GM20000 (cell line): ENCODE data around the gene GSG1L.

Source experiments
- DNase-seq: peaks from one replicate; pipeline ENCODE4 v3.0.0; 2012; ENCODE audit warnings: low spot score
- CTCF ChIP-seq: IDR thresholded peaks from 2 replicates; pipeline ENCODE4 v1.5.1; 2012; ENCODE audit warnings: mild to moderate bottlenecking, control low read depth; ENCODE audit errors: extremely low read depth, missing control alignments

The GSG1L gene

GRCh38 chr16:28106467-28107215, 43.1 kb upstream of the GSG1L start:
- DNase-seq: no peak
- TF ChIP-seq CTCF: no peak

DNA sequence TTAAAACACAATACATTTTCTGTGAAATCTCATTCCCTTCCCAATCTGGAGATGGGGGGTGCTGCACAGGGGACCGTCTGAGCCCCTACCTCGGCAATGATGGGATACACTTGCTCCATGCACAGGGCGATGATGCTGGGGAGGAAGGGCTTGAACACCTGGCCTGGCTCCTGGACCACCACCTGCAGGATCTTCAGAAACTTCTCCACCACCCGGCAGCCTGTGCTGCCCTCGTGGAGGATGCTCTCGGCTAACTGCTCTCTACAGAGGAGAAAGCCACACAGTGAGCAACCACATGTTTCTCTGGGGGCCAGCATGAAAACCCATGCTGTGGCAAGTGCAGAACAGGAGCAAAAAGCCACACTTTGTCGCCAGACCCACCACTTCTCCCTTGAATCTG, 42.4 kb upstream of the GSG1L start:
- TF ChIP-seq CTCF: no peak
- no peak for DNase-seq

- no peak for DNase-seq
- no peak for TF ChIP-seq CTCF
Observed at GRCh38 chr16:28105297-28105696, 41.8 kb upstream of the GSG1L start.

DNA sequence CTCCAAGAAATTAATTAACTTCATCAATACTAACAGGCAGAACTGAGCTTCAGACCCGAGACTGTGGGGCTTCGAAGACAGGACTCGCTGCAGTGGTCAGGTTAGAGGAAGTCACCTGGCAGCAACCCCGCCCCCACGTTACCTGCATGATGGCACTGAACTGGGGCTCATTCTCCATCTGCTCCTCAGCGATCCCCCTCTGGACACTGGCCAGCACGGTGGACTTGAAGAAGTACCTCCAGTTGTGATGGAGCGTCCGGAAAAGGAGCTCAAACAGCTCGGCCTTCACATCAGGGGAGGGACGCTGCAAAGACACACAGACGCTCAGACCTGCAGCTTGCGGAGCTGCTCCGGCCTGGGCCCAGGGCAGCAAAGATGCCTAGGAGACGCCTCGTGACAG, 40.9 kb upstream of the GSG1L start:
- no peak for TF ChIP-seq CTCF
- DNase-seq: no peak

- TF ChIP-seq CTCF: no peak
- no peak for DNase-seq
Observed at GRCh38 chr16:28103516-28104170, 40.1 kb upstream of the GSG1L start.

DNA sequence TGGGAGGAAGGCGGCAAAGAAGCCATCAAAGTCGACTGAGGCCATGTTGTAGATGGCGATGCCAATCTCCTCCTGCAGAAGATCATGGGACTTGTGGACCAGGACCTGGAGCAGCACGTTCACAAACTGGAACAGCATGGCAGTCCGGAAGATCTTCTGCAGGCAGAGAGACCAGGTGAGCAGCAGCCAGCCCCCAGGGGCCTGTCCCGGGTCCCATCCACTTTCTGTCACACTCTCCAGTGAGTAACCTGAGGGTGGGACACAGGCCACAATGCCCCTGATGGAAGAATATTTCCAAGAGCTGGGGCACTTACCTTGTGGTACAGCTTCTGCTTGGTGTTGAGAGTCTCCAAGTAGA, 38.0 kb upstream of the GSG1L start:
- DNase-seq: no peak

More for the DNA sequence above, 38.0 kb upstream of the GSG1L start:
- no peak for TF ChIP-seq CTCF
